ENCODE data around the gene RFX2.

GRCh38 chr19:5989388-5990074 is 120.8 kb downstream of the RFX2 start:
- no peak for TF ChIP-seq CTCF (IDR thresholded peaks at IDR 0.05; ENCODE audit: low read depth, low read length, missing input control)
- TF ChIP-seq GABPA (IDR thresholded peaks at IDR 0.05 in 1 of 2, conservative IDR thresholded peaks at IDR 0.05 in 1 of 2) = no peak
- TF ChIP-seq SP1 (IDR thresholded peaks at IDR 0.05) = no peak
- TF ChIP-seq, protein P1, sequence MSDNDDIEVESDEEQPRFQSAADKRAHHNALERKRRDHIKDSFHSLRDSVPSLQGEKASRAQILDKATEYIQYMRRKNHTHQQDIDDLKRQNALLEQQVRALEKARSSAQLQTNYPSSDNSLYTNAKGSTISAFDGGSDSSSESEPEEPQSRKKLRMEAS (IDR thresholded peaks at IDR 0.05) = no peak
- no peak for TF ChIP-seq REST (IDR thresholded peaks at IDR 0.05)
- TF ChIP-seq EGR1 (IDR thresholded peaks at IDR 0.05; ENCODE audit: low read depth in 2 of 2) = no peak
- TF ChIP-seq TAF1 (conservative IDR thresholded peaks at IDR 0.05) = no peak
- no peak for TF ChIP-seq RXRA (IDR thresholded peaks at IDR 0.05)
- no peak for TF ChIP-seq FOXA1 (IDR thresholded peaks at IDR 0.05)
- TF ChIP-seq JUND (IDR thresholded peaks at IDR 0.05) = no peak
- no peak for TF ChIP-seq ATF3 (IDR thresholded peaks at IDR 0.05)
